Type B pancreatic cell (in vitro differentiated cells): ENCODE measurements around the gene NALCN. TPM values are rescaled to one million over a fixed set of nuclear protein-coding genes. Genes with fewer than 3 reads are reported as not detected.

Experiments
- DNase-seq: peaks from one replicate; pipeline ENCODE4 v3.0.0; 2021; ENCODE audit warnings: mixed read lengths; ENCODE audit not compliant: unreplicated experiment; ENCODE audit errors: extremely low spot score
- H3K27ac Mint-ChIP-seq: 2 replicates; pipeline ENCODE4 v1.8.0; 2021; ENCODE audit warnings: mild to moderate bottlenecking, mixed read lengths
- H3K27me3 Mint-ChIP-seq: 2 replicates; pipeline ENCODE4 v1.8.0; 2021; ENCODE audit warnings: mixed read lengths
- H3K36me3 Mint-ChIP-seq: 2 replicates; pipeline ENCODE4 v1.8.0; 2021; ENCODE audit warnings: mixed read lengths
- H3K4me1 Mint-ChIP-seq: one replicate; pipeline ENCODE4 v1.8.0; 2021; ENCODE audit warnings: mixed read lengths; ENCODE audit not compliant: unreplicated experiment
- H3K4me3 Mint-ChIP-seq: 2 replicates; pipeline ENCODE4 v1.8.0; 2021; ENCODE audit warnings: mild to moderate bottlenecking, mixed read lengths
- H3K9me3 Mint-ChIP-seq: 2 replicates; pipeline ENCODE4 v1.8.0; 2021; ENCODE audit warnings: mixed read lengths
- CTCF ChIP-seq: fragments of 200-600 bp; sonication (generic); conservative IDR thresholded peaks from 2 replicates; pipeline ENCODE4 v1.5.0; 2021; ENCODE audit warnings: antibody characterized with exemption, mild to moderate bottlenecking
- total RNA-seq: library from RNA; stranded (reverse); gene quantifications from 2 replicates; pipeline ENCODE4 v1.2.1, GENCODE V29; 2021; ENCODE audit warnings: low replicate concordance

Gene NALCN
- total RNA-seq, 1 donor from 2014 or later, result 0.70 TPM

- DNase-seq, result no peak
- H3K4me1 Mint-ChIP-seq, result no peaks in the 10 kb centered on the region
- no peak overlapping the region for H3K27ac Mint-ChIP-seq
- no peak overlapping the region for H3K4me3 Mint-ChIP-seq
- no peaks in the 10 kb centered on the region for H3K36me3 Mint-ChIP-seq
- TF ChIP-seq CTCF, result no peak
- H3K9me3 Mint-ChIP-seq, result peaks cover 5% of the 10 kb centered on the region
- peaks cover 12% of the 10 kb centered on the region for H3K27me3 Mint-ChIP-seq
Measured at GRCh38 chr13:101053301-101054093, 362.8 kb downstream of the NALCN start.

- Mint-ChIP-seq H3K27me3 (peaks cover 8% of the 10 kb centered on the region), H3K9me3 (peaks cover 7% of the 10 kb centered on the region), H3K4me1 (no peaks in the 10 kb centered on the region), H3K4me3 (no peak overlapping the region), H3K36me3 (no peaks in the 10 kb centered on the region), H3K27ac (no peak overlapping the region)
- no peak for TF ChIP-seq CTCF
- DNase-seq, result no peak
Measured at GRCh38 chr13:101049166-101049850, 367.0 kb downstream of the NALCN start.

- no peak for TF ChIP-seq CTCF
- Mint-ChIP-seq H3K4me3 (no peak overlapping the region), H3K27me3 (no peaks in the 10 kb centered on the region), H3K27ac (no peak overlapping the region), H3K9me3 (peaks cover 14% of the 10 kb centered on the region), H3K36me3 (no peaks in the 10 kb centered on the region), H3K4me1 (no peaks in the 10 kb centered on the region)
- no peak for DNase-seq
Measured at GRCh38 chr13:101036546-101036945, 379.8 kb downstream of the NALCN start.

- Mint-ChIP-seq H3K36me3 (no peaks in the 10 kb centered on the region), H3K9me3 (peaks cover 14% of the 10 kb centered on the region), H3K4me3 (no peak overlapping the region)
Measured at GRCh38 chr13:101035119-101035620, 381.1 kb downstream of the NALCN start.

More at GRCh38 chr13:101035119-101035620, 381.1 kb downstream of the NALCN start:
- DNase-seq, result no peak
- Mint-ChIP-seq H3K27me3 (no peaks in the 10 kb centered on the region), H3K4me1 (no peaks in the 10 kb centered on the region), H3K27ac (no peak overlapping the region)
- no peak for TF ChIP-seq CTCF
